Measurements from ENCODE around the gene ZBTB16.

The ZBTB16 gene

GRCh38 chr11:114164546-114164945 is 105.0 kb downstream of the ZBTB16 start:
- no peak for TF ChIP-seq CTCF (IDR thresholded peaks at IDR 0.05; ENCODE audit: extremely low read depth, missing control alignments)
- no peak for DNase-seq (ENCODE audit: low spot score)

- no peak for TF ChIP-seq CTCF (IDR thresholded peaks at IDR 0.05; ENCODE audit: extremely low read depth, missing control alignments)
- no peak for DNase-seq (ENCODE audit: low spot score)
Measured at GRCh38 chr11:114165326-114166230, 106.1 kb downstream of the ZBTB16 start.

- TF ChIP-seq CTCF (IDR thresholded peaks at IDR 0.05; ENCODE audit: extremely low read depth, missing control alignments): no peak
- no peak for DNase-seq (ENCODE audit: low spot score)
Measured at GRCh38 chr11:114166362-114166761, 106.9 kb downstream of the ZBTB16 start.

GRCh38 chr11:114166897-114167323 is 107.4 kb downstream of the ZBTB16 start:
- TF ChIP-seq CTCF (IDR thresholded peaks at IDR 0.05; ENCODE audit: extremely low read depth, missing control alignments): no peak
- no peak for DNase-seq (ENCODE audit: low spot score)

GRCh38 chr11:114167355-114167754 is 107.8 kb downstream of the ZBTB16 start:
- no peak for DNase-seq (ENCODE audit: low spot score)
- no peak for TF ChIP-seq CTCF (IDR thresholded peaks at IDR 0.05; ENCODE audit: extremely low read depth, missing control alignments)

- TF ChIP-seq CTCF (IDR thresholded peaks at IDR 0.05; ENCODE audit: extremely low read depth, missing control alignments): no peak
- DNase-seq (ENCODE audit: low spot score): no peak
Measured at GRCh38 chr11:114167771-114168448, 108.4 kb downstream of the ZBTB16 start.

GRCh38 chr11:114168691-114169090 is 109.2 kb downstream of the ZBTB16 start:
- no peak for TF ChIP-seq CTCF (IDR thresholded peaks at IDR 0.05; ENCODE audit: extremely low read depth, missing control alignments)
- DNase-seq (ENCODE audit: low spot score): no peak
